Tibial nerve (tissue), 3 donors: ENCODE results near the gene MMEL1.
"Not testable (repeated sequence)": the region's sequence is repeated elsewhere in the genome, so short reads cannot be mapped to it uniquely, and the experiment has no call there.

Experiments used
- CTCF ChIP-seq, 5 experiments: fragments of 200-600 bp in 3 of 5; fragments of 450-650 bp in 2 of 5; sonication (generic) in 3 of 5; IDR thresholded peaks; one replicate each; pipeline ENCODE4 v1.5.1; 2016 to 2019; ENCODE audit warnings: antibody characterized with exemption in 5 of 5, mild to moderate bottlenecking in 3 of 5, moderate library complexity in 2 of 5
- POLR2A ChIP-seq, 2 donors: fragments of 450-650 bp; IDR thresholded peaks; one replicate each; pipeline ENCODE4 v1.6.1; 2017; ENCODE audit warnings: antibody characterized with exemption in 2 of 2, mild to moderate bottlenecking in 2 of 2, moderate library complexity in 2 of 2

GRCh38 chr1:2568187-2568816, 64.5 kb downstream of the MMEL1 start:
- TF ChIP-seq POLR2A, CTCF (IDR thresholded peaks at IDR 0.05): not testable (repeated sequence)
